HFFc6 (cell line): ENCODE data around the gene MAP1B. TPM values are rescaled to one million over a fixed set of nuclear protein-coding genes. Genes with fewer than 3 reads are reported as not detected.

ENCODE experiments used
- DNase-seq: peaks from one replicate; pipeline ENCODE4 v3.0.0-alpha.2; 2018
- H3K27ac Mint-ChIP-seq: 2 replicates; pipeline ENCODE4 v1.8.0; 2020; ENCODE audit warnings: mild to moderate bottlenecking, mixed read lengths
- H3K27me3 Mint-ChIP-seq: 2 replicates; pipeline ENCODE4 v1.8.0; 2021; ENCODE audit warnings: mild to moderate bottlenecking, moderate library complexity, mixed read lengths; ENCODE audit not compliant: insufficient read depth
- H3K36me3 Mint-ChIP-seq: 2 replicates; pipeline ENCODE4 v1.8.0; 2021; ENCODE audit warnings: low read depth, mixed read lengths
- H3K4me1 Mint-ChIP-seq: 2 replicates; pipeline ENCODE4 v1.8.0; 2020; ENCODE audit warnings: low read depth, mixed read lengths
- H3K4me3 Mint-ChIP-seq: 2 replicates; pipeline ENCODE4 v1.8.0; 2020; ENCODE audit warnings: mild to moderate bottlenecking, moderate library complexity, mixed read lengths
- H3K9me3 Mint-ChIP-seq: 2 replicates; pipeline ENCODE4 v1.8.0; 2020; ENCODE audit warnings: mild to moderate bottlenecking, mixed read lengths
- total RNA-seq, 6 experiments: library from RNA; stranded (reverse); fragmentation: NEBNext Ultra II Directional; extraction: Animal tissue kit (Norgen Biotek cat#: 25700); gene quantifications; 2 replicates in 1 of 6; 3 replicates in 5 of 6; pipeline ENCODE4 v1.2.3, GENCODE V29; 2021
- TF ChIP-seq, protein P1 (sequence below): fragments of 200-600 bp; sonication (generic); IDR thresholded peaks from 2 replicates; pipeline ENCODE4 v1.5.0; 2021; ENCODE audit warnings: antibody characterized with exemption, mild to moderate bottlenecking

MAP1B gene
- total RNA-seq, 6 experiments from 2014 or later, result 164 to 272 (median 235) TPM

GRCh38 chr5:72206160-72206559 lies 98.9 kb downstream of the MAP1B start:
- Mint-ChIP-seq H3K36me3 (peaks cover 61% of the 10 kb centered on the region), H3K27ac (peak overlapping the region; percentile 14), H3K9me3 (no peaks in the 10 kb centered on the region), H3K4me3 (no peak overlapping the region), H3K27me3 (peaks cover 4% of the 10 kb centered on the region), H3K4me1 (peaks cover 88% of the 10 kb centered on the region)
- TF ChIP-seq, protein P1, sequence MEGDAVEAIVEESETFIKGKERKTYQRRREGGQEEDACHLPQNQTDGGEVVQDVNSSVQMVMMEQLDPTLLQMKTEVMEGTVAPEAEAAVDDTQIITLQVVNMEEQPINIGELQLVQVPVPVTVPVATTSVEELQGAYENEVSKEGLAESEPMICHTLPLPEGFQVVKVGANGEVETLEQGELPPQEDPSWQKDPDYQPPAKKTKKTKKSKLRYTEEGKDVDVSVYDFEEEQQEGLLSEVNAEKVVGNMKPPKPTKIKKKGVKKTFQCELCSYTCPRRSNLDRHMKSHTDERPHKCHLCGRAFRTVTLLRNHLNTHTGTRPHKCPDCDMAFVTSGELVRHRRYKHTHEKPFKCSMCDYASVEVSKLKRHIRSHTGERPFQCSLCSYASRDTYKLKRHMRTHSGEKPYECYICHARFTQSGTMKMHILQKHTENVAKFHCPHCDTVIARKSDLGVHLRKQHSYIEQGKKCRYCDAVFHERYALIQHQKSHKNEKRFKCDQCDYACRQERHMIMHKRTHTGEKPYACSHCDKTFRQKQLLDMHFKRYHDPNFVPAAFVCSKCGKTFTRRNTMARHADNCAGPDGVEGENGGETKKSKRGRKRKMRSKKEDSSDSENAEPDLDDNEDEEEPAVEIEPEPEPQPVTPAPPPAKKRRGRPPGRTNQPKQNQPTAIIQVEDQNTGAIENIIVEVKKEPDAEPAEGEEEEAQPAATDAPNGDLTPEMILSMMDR, result no peak
- no peak for DNase-seq

- no peak for DNase-seq
- TF ChIP-seq, protein P1, result no peak
- Mint-ChIP-seq H3K27me3 (peaks cover 8% of the 10 kb centered on the region), H3K27ac (no peak overlapping the region), H3K36me3 (peaks cover 61% of the 10 kb centered on the region), H3K4me1 (peaks cover 91% of the 10 kb centered on the region), H3K4me3 (no peak overlapping the region), H3K9me3 (no peaks in the 10 kb centered on the region)
These were observed 99.7 kb downstream of the MAP1B start for GRCh38 chr5:72206994-72207393.

DNA sequence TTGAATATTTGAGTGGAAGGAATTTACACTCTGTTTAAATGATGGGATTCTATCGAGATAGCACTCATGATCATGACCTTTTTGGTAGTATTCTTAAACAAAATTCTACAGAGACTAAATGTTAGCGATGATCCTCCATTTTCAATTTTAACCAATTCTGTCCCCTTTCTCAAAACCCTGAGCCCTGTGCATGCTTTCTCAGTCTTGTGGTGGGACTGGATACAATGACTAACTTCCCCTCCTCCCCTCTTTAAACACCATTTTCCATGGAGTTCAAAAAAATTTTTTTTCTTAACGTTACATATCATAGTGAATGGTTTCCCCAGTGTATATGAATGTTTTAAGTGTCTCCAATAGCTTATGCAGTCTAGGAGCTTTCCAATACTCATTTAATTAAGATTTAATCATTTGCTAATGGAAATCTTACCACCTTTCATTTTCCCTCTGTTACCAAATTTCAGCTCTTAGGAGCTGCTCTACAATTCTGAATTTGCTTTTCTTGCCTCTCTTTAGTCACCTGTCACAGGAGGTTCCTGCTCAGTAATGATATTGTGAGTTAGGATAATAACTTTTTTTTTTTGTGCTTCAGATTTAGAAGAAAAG lies 101.2 kb downstream of the MAP1B start:
- Mint-ChIP-seq H3K9me3 (no peaks in the 10 kb centered on the region), H3K36me3 (peaks cover 51% of the 10 kb centered on the region), H3K27ac (peak overlapping the region; percentile 92), H3K4me3 (no peak overlapping the region; the same call in 1 of the 2 replicates), H3K4me1 (peaks cover 84% of the 10 kb centered on the region), H3K27me3 (peaks cover 10% of the 10 kb centered on the region)
- no peak for DNase-seq
- TF ChIP-seq, protein P1, result no peak

DNA sequence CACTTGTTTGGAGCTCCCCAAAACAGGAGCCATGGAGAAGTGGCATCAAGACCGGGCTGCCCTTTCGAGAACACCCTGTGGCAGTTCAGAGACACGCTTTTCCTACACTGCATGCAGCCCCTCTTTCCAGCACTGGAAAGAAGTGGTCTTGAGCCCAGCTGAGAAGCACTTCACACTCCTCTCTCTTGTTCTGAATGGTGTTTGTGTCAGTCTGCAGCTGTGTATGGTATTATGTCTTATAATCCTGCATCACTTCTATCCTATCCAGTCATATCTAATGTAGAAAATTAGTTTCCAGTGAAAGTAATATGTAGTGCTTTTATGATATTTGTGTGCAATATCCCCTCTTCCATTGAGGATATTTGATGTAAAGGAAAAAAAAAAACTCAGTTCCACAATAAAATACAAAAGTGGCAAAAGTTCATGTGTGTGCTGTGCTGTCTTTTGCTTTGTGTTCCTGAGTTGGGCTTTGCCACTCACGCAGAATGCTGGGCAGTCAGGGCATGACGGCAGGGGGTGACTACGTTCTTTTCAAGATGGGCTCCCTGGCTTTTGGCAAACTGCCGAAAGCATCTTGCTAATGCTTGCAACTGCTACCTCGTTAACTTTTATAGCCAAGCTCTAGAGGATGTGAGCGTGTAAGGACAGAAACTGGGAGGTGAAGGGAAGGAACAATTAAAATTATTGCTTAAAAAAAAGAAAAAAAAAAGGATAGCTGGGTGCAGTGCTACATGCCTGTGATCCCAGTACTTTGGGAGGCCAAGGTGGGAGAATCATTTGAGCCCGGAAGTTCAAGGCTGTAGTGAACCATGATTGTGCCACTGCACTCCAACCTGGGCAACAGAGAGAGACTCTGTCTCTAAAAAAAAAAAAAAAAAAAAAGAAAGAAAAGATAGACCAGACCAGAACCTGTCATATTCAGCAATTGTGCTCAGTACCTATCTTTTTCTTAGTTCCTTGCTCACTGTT lies 102.2 kb downstream of the MAP1B start:
- H3K27ac Mint-ChIP-seq, result peak overlapping the region; percentile 92
- H3K36me3 Mint-ChIP-seq, result peaks cover 47% of the 10 kb centered on the region
- DNase-seq, result peak; percentile 71
- H3K27me3 Mint-ChIP-seq, result peaks cover 10% of the 10 kb centered on the region
- H3K4me3 Mint-ChIP-seq, result peak overlapping the region; percentile 25; the same call in 1 of the 2 replicates
- no peaks in the 10 kb centered on the region for H3K9me3 Mint-ChIP-seq
- peaks cover 74% of the 10 kb centered on the region for H3K4me1 Mint-ChIP-seq
- TF ChIP-seq, protein P1, result no peak

DNA sequence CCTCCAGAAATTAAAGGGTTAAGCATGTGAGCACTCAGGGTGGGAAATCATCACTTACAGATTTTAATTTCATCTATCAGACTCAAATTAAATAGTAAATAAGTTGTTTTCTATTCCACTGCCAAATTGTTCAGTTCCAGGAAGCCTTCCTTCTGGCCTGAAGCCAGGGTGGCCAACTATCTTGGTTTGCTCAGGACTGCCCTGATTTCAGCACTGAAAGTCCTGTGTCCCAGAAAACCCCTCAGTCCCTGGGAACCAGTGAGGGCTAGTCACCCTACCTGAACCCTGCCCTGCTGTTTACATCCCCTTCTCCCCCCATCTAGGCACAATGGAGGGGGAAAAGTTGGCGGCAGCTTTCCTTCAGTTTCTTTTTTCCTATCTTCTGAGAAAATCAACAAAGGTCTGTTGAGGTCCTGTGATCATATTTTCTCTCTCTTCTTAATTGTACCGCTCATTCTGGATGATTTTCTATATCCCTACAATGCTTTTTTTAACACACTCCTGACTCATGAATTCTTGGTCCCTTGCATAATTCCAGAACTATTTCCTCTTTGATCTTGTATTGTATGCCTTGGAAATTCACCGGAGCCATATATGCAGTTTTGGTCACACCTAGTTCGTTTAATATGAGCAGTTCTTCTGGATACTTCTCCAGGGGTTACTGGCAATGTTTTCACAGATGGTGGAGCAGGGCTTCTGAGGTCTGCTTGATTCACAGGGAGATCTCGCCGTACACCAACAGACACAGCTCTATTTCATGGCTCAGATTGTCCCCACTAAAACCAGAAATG lies 103.8 kb downstream of the MAP1B start:
- peaks cover 58% of the 10 kb centered on the region for H3K4me1 Mint-ChIP-seq
- peaks cover 35% of the 10 kb centered on the region for H3K36me3 Mint-ChIP-seq
- H3K4me3 Mint-ChIP-seq, result peak overlapping the region; percentile 83
- TF ChIP-seq, protein P1, result no peak
- DNase-seq, result peak; percentile 80
- H3K27me3 Mint-ChIP-seq, result peaks cover 8% of the 10 kb centered on the region
- peak overlapping the region; percentile 92 for H3K27ac Mint-ChIP-seq
- H3K9me3 Mint-ChIP-seq, result no peaks in the 10 kb centered on the region
